Measurements from ENCODE around the gene IRF2. TPM values are rescaled to one million over a fixed set of nuclear protein-coding genes. Genes with fewer than 3 reads are reported as not detected.
"Not testable (repeated sequence)": the region's sequence is repeated elsewhere in the genome, so short reads cannot be mapped to it uniquely, and the experiment has no call there.

IRF2 gene
- polyA plus RNA-seq, 1 donor: 38.8 TPM

DNA sequence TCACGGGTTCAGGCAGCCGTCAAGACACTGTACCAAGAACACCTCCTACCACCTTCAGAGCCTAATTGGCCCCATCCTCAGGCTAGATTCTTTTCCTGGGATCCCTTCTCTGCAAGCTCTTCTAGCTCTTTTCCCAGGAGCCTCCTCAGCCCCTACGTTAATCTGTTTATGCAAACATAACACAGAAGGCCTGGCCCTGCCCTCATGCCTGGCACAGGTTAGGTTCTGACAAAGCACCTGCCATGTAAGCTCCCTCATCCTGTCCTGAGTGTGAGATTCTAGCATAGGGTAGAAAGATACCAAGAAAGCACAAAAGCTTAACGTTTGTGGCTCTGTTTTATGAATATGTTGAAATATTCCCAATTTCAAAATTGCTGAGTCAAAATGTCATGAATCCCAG, 93.6 kb downstream of the IRF2 start:
- Histone ChIP-seq H3K4me1 (ENCODE audit: control insufficient read depth, insufficient read depth, low read length) (peaks cover 46% of the 10 kb centered on the region), H3K9me3 (ENCODE audit: control insufficient read depth, low read depth, low read length) (peaks cover 3% of the 10 kb centered on the region), H3K36me3 (ENCODE audit: control insufficient read depth, insufficient read depth, low read length) (no peaks in the 10 kb centered on the region), H3K27me3 (ENCODE audit: control insufficient read depth, insufficient read depth, low read length) (no peaks in the 10 kb centered on the region), H3K4me3 (ENCODE audit: low read length) (no peak overlapping the region), H3K27ac (ENCODE audit: low read length) (no peak overlapping the region)
- no peak for DNase-seq
- 100% methylated on average over 3 of the region's 4 CpGs for WGBS (ENCODE audit: insufficient coverage, low lambda C conversion rate)

GRCh38 chr4:184380214-184380613, 94.1 kb downstream of the IRF2 start:
- H3K4me3 ChIP-seq (ENCODE audit: low read length); H3K9me3 ChIP-seq (ENCODE audit: control insufficient read depth, low read depth, low read length); DNase-seq; H3K27ac ChIP-seq (ENCODE audit: low read length); H3K36me3 ChIP-seq (ENCODE audit: control insufficient read depth, insufficient read depth, low read length); H3K27me3 ChIP-seq (ENCODE audit: control insufficient read depth, insufficient read depth, low read length): not testable (repeated sequence)
- no CpG with 5 or more reads among the region's 5 CpGs for WGBS (ENCODE audit: insufficient coverage, low lambda C conversion rate)
- peaks cover 41% of the 10 kb centered on the region for H3K4me1 ChIP-seq (ENCODE audit: control insufficient read depth, insufficient read depth, low read length)

- Histone ChIP-seq H3K36me3 (ENCODE audit: control insufficient read depth, insufficient read depth, low read length) (no peaks in the 10 kb centered on the region), H3K27me3 (ENCODE audit: control insufficient read depth, insufficient read depth, low read length) (no peaks in the 10 kb centered on the region), H3K4me1 (ENCODE audit: control insufficient read depth, insufficient read depth, low read length) (peaks cover 10% of the 10 kb centered on the region), H3K27ac (ENCODE audit: low read length) (no peak overlapping the region), H3K9me3 (ENCODE audit: control insufficient read depth, low read depth, low read length) (peaks cover 3% of the 10 kb centered on the region), H3K4me3 (ENCODE audit: low read length) (no peak overlapping the region)
- 100% methylated on average over 1 of the region's 1 CpG for WGBS (ENCODE audit: insufficient coverage, low lambda C conversion rate)
- no peak for DNase-seq
Measured at GRCh38 chr4:184376923-184377322, 97.4 kb downstream of the IRF2 start.

DNA sequence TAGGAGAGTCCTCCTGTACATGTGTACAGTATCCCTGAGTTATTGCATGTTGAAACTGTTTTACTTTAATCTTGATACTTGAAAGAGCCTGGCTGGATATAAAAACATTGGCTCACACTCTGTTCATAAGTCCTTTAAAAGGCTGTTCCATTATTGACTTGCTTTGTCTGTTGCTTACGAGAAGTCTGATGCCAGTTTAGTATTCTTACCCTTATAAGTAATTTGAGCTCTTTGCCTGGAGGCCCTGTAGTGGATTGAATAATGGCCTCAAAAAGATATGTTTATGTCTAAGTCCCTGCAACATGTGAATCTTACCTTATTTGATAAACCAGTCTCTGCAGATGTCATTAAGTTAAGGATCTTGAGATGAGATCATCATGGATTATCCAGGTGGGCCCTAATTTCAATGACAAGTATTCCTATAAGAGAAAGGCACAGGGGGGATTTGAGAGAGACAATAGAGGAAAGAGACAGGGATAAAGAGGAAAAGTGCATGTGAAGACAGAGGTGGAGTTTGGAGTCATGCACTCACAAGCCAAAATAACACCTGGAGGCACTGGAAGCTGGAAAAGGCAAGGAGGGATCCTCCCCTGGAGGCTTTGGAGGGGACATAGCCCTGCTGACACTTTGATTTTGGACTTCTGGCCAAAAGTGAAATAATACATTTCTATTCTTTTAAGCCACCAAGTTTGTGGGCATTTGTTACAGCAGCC, 98.1 kb downstream of the IRF2 start:
- no peaks in the 10 kb centered on the region for H3K36me3 ChIP-seq (ENCODE audit: control insufficient read depth, insufficient read depth, low read length)
- H3K9me3 ChIP-seq (ENCODE audit: control insufficient read depth, low read depth, low read length): peaks cover 3% of the 10 kb centered on the region
- no peak overlapping the region for H3K4me3 ChIP-seq (ENCODE audit: low read length)
- no peaks in the 10 kb centered on the region for H3K27me3 ChIP-seq (ENCODE audit: control insufficient read depth, insufficient read depth, low read length)
- H3K27ac ChIP-seq (ENCODE audit: low read length): no peak overlapping the region
- WGBS (ENCODE audit: insufficient coverage, low lambda C conversion rate): no CpG with 5 or more reads among the region's 1 CpG
- DNase-seq: no peak
- H3K4me1 ChIP-seq (ENCODE audit: control insufficient read depth, insufficient read depth, low read length): peaks cover 3% of the 10 kb centered on the region

DNA sequence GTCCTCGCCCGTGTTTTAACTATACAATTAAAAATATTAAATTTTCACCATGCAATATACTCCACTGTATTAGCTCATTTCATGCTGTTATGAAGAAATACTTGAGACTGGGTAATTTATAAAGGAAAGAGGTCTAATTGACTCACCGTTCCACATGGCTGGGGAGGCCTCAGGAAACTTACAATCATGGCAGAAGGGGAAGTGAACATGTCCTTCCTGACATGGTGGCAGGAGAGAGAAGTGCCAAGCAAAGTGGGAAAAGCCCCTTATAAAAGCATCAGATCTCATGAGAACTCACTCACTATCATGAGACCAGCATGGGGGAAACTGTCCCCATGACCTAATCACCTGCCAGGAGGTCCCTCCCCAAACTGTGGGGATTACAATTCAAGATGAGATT, 98.7 kb downstream of the IRF2 start:
- not testable (repeated sequence) for DNase-seq; H3K4me1 ChIP-seq (ENCODE audit: control insufficient read depth, insufficient read depth, low read length); H3K9me3 ChIP-seq (ENCODE audit: control insufficient read depth, low read depth, low read length); H3K27me3 ChIP-seq (ENCODE audit: control insufficient read depth, insufficient read depth, low read length); H3K36me3 ChIP-seq (ENCODE audit: control insufficient read depth, insufficient read depth, low read length); H3K27ac ChIP-seq (ENCODE audit: low read length); H3K4me3 ChIP-seq (ENCODE audit: low read length)
- no CpG with 5 or more reads among the region's 3 CpGs for WGBS (ENCODE audit: insufficient coverage, low lambda C conversion rate)

GRCh38 chr4:184375027-184375426, 99.3 kb downstream of the IRF2 start:
- Histone ChIP-seq H3K27ac (ENCODE audit: low read length) (no peak overlapping the region), H3K4me1 (ENCODE audit: control insufficient read depth, insufficient read depth, low read length) (no peaks in the 10 kb centered on the region), H3K9me3 (ENCODE audit: control insufficient read depth, low read depth, low read length) (peaks cover 3% of the 10 kb centered on the region), H3K4me3 (ENCODE audit: low read length) (no peak overlapping the region), H3K27me3 (ENCODE audit: control insufficient read depth, insufficient read depth, low read length) (no peaks in the 10 kb centered on the region), H3K36me3 (ENCODE audit: control insufficient read depth, insufficient read depth, low read length) (no peaks in the 10 kb centered on the region)
- WGBS (ENCODE audit: insufficient coverage, low lambda C conversion rate): no CpG with 5 or more reads among the region's 1 CpG
- DNase-seq: no peak

- H3K4me1 ChIP-seq (ENCODE audit: control insufficient read depth, insufficient read depth, low read length): no peaks in the 10 kb centered on the region
- no peak overlapping the region for H3K4me3 ChIP-seq (ENCODE audit: low read length)
- no peak overlapping the region for H3K27ac ChIP-seq (ENCODE audit: low read length)
- DNase-seq: no peak
- H3K9me3 ChIP-seq (ENCODE audit: control insufficient read depth, low read depth, low read length): peaks cover 3% of the 10 kb centered on the region
- no peaks in the 10 kb centered on the region for H3K36me3 ChIP-seq (ENCODE audit: control insufficient read depth, insufficient read depth, low read length)
- no peaks in the 10 kb centered on the region for H3K27me3 ChIP-seq (ENCODE audit: control insufficient read depth, insufficient read depth, low read length)
- WGBS (ENCODE audit: insufficient coverage, low lambda C conversion rate): no CpG with 5 or more reads among the region's 2 CpGs
Measured at GRCh38 chr4:184373886-184374405, 100.4 kb downstream of the IRF2 start.

DNA sequence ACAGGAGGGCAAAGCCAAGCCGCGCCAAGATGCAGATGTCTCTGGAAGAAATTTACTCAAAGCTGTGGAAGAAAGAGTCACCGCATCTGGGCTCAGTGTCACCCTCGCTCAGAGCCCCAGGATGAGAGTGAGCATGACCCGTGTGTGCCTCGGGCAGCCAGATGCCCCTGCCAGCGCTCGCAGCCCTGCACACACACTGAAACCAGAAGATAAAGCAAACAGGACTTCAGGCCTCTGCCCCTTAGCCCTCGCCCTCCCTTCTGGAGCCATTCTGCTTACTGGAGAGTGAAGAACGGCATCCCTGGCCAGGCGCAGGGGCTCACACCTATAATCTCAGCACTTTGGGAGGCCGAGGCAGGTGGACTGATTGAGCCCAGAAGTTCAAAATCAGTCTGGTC, 103.0 kb downstream of the IRF2 start:
- Histone ChIP-seq H3K4me3 (ENCODE audit: low read length) (no peak overlapping the region), H3K36me3 (ENCODE audit: control insufficient read depth, insufficient read depth, low read length) (no peaks in the 10 kb centered on the region), H3K4me1 (ENCODE audit: control insufficient read depth, insufficient read depth, low read length) (no peaks in the 10 kb centered on the region), H3K27me3 (ENCODE audit: control insufficient read depth, insufficient read depth, low read length) (no peaks in the 10 kb centered on the region), H3K27ac (ENCODE audit: low read length) (no peak overlapping the region), H3K9me3 (ENCODE audit: control insufficient read depth, low read depth, low read length) (peaks cover 2% of the 10 kb centered on the region)
- no peak for DNase-seq
- 100% methylated on average over 1 of the region's 12 CpGs for WGBS (ENCODE audit: insufficient coverage, low lambda C conversion rate)

- WGBS (ENCODE audit: insufficient coverage, low lambda C conversion rate): 80% methylated on average over 1 of the region's 8 CpGs
- Histone ChIP-seq H3K27me3 (ENCODE audit: control insufficient read depth, insufficient read depth, low read length) (no peaks in the 10 kb centered on the region), H3K4me3 (ENCODE audit: low read length) (no peak overlapping the region), H3K36me3 (ENCODE audit: control insufficient read depth, insufficient read depth, low read length) (no peaks in the 10 kb centered on the region), H3K27ac (ENCODE audit: low read length) (no peak overlapping the region), H3K9me3 (ENCODE audit: control insufficient read depth, low read depth, low read length) (no peaks in the 10 kb centered on the region), H3K4me1 (ENCODE audit: control insufficient read depth, insufficient read depth, low read length) (no peaks in the 10 kb centered on the region)
- no peak for DNase-seq
Measured at GRCh38 chr4:184370711-184371389, 103.5 kb downstream of the IRF2 start.

DNA sequence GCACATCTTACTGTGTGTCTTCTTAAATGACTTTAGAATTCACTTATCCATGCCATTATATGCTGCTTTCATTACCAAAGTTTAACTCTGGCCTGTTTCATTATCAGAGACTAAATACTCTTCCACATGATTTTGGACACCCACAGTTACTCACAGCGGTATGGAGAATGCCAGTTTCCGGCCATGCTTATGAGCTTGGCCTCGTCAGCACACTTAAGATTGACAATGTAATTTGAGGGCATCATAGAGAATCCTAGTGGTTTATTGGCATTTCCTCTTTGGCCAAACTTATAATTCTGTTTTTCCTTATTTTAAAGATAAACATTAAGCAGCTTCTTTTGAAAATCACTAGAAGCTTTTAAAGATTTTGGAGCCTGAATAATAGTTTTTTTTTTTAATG, 104.5 kb downstream of the IRF2 start:
- Histone ChIP-seq H3K9me3 (ENCODE audit: control insufficient read depth, low read depth, low read length) (no peaks in the 10 kb centered on the region), H3K4me3 (ENCODE audit: low read length) (no peak overlapping the region), H3K27ac (ENCODE audit: low read length) (no peak overlapping the region), H3K4me1 (ENCODE audit: control insufficient read depth, insufficient read depth, low read length) (peaks cover 2% of the 10 kb centered on the region), H3K36me3 (ENCODE audit: control insufficient read depth, insufficient read depth, low read length) (no peaks in the 10 kb centered on the region), H3K27me3 (ENCODE audit: control insufficient read depth, insufficient read depth, low read length) (no peaks in the 10 kb centered on the region)
- no peak for DNase-seq
- no CpG with 5 or more reads among the region's 3 CpGs for WGBS (ENCODE audit: insufficient coverage, low lambda C conversion rate)

DNA sequence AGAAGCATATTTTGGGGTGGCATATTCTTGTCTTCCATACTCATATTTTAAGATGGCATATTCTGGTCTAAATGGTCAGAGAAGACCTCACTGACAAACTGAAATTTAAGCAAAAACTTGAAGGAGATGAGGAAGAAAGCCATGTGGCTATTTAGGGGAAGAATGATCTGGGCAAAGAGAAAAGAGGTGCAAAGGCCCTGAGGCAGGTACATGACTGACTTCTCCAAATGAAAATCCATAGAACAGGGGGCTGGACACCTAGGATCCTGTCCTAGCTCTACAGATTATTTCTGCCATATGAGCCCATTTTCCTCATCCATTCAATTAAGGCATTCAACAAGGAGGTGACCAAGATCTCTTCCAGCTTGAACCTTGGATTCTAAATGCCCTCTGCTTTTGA, 105.6 kb downstream of the IRF2 start:
- H3K36me3 ChIP-seq (ENCODE audit: control insufficient read depth, insufficient read depth, low read length): no peaks in the 10 kb centered on the region
- H3K4me1 ChIP-seq (ENCODE audit: control insufficient read depth, insufficient read depth, low read length): peaks cover 14% of the 10 kb centered on the region
- H3K27me3 ChIP-seq (ENCODE audit: control insufficient read depth, insufficient read depth, low read length): no peaks in the 10 kb centered on the region
- H3K27ac ChIP-seq (ENCODE audit: low read length): no peak overlapping the region
- H3K9me3 ChIP-seq (ENCODE audit: control insufficient read depth, low read depth, low read length): no peaks in the 10 kb centered on the region
- no peak for DNase-seq
- no peak overlapping the region for H3K4me3 ChIP-seq (ENCODE audit: low read length)

Measured in large intestine (tissue), 3 donors.